SHP77 treated with DMSO at 0.1 percent for 48 hours (cell line): ENCODE results near the gene WDR7.
A peak's percentile ranks its signal among the peaks of the same experiment; 100 is the strongest.
"Not testable (repeated sequence)": the region's sequence is repeated elsewhere in the genome, so short reads cannot be mapped to it uniquely, and the experiment has no call there.

ENCODE experiments used
- DNase-seq: peaks from one replicate; lab custom pipeline; 2025; lab: John Stamatoyannopoulos, UW

The WDR7 gene

DNA sequence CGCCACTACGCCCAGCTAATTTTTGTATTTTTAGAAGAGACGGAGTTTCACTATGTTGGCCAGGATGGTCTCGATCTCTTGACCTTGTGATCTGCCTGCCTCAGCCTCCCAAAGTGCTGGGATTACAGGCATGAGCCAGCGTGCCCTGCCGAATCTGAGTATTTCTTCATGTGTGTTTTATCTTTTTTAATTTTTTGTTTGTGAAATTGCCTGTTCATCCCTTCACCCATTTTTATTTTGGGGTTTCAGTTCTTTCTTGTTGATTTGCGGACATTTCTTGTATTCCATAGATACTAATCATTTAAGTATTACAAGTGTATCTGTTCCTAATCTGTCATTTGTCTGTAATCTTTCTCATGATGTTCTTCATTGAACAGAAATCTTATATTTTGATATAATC lies 3.1 kb downstream of the WDR7 start:
- DNase-seq = not testable (repeated sequence)

- no peak for DNase-seq
Observed at GRCh38 chr18:56658261-56658660, 7.1 kb downstream of the WDR7 start.

DNA sequence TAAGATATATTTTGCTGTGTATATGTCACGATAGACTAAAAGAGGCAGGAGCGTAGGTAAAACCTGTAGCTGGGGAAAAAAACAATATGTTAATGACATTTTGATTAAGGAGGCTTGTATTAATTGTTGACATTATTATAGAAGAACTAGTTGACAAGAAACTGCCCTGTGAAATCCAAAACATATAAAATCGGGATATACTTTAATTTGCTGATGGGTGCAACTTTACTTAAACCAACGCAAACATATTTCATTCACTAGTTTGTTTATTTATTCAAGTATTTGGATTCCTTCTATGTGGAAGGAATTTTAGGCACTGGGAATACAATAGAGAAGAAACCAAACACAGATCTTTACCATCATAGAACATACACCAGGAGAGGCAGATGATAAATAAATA lies 8.0 kb downstream of the WDR7 start:
- no peak for DNase-seq

DNA sequence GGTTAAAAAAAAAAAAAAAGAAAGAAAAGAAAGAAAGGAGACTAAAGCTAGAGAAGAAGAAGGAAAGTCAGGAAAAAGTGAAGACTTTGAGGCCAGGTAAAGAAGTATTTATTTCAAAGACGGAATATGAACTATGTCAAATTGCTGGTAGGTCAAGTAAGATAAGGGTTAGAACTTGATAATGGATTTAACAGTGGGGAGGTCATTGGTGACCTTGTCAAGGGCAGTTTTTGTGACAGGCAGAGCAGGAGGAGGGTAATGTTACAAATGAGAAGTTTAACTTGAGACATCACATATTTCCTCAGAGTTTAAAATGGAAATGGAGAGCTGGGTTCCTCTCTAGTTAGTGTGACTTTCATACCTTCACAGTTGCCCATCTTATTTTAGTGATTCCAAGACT lies 9.5 kb downstream of the WDR7 start:
- DNase-seq = no peak

- DNase-seq = no peak
Observed at GRCh38 chr18:56661360-56662062, 10.4 kb downstream of the WDR7 start.

DNA sequence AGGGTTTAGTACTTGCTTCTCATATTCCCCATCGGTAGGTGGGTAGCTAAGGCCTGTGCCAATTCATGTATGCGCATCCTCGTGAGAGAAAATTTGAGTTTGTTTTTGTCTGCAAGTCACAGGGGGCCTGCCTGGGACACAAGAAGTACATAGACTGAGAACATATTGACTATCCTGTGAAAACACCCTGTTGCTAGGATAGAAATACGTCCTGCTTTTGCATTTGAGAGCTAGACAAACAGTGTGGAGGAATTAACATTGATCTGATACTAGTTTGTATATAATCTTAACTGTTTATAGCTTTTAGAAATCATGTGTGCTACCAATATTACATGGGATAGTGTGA lies 10.9 kb downstream of the WDR7 start:
- no peak for DNase-seq

GRCh38 chr18:56662502-56662901 lies 11.3 kb downstream of the WDR7 start:
- no peak for DNase-seq

GRCh38 chr18:56662902-56663301 lies 11.7 kb downstream of the WDR7 start:
- DNase-seq = no peak

DNA sequence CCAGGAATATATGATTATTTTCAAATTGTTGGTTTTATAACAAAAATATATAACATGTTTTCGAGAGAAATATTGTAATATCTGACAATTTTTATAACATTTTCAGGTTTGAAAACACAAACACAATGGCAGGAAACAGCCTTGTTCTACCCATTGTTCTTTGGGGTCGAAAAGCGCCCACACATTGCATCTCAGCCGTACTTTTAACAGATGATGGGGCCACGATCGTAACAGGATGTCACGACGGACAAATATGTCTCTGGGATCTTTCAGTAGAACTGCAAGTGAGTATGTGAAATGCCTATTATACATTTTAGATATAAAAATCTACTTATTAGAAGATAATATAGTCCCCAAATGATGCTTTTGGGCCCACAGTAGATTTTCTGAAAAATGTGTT lies 21.2 kb downstream of the WDR7 start:
- DNase-seq = no peak

- no peak for DNase-seq
Observed at GRCh38 chr18:56672981-56673380, 21.8 kb downstream of the WDR7 start.

DNA sequence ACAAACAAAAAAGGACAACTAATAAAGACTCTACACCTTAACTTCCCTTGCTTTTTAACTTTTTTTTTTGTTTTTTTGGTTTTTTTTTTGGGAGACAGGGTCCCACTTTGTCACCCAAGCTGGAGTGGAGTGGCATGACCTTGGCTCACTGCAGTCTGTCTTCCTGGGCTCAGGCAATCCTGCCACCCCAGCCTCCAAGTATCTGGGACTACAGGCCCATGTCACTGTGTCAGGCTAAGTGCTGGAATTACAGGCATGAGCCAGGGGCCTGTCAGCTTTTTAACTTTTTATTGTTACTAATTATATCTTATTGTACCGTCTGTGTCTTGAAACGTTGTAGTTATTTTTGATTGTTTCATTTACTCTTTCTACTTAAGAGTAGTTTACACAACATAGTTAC lies 25.5 kb downstream of the WDR7 start:
- no peak for DNase-seq

DNA sequence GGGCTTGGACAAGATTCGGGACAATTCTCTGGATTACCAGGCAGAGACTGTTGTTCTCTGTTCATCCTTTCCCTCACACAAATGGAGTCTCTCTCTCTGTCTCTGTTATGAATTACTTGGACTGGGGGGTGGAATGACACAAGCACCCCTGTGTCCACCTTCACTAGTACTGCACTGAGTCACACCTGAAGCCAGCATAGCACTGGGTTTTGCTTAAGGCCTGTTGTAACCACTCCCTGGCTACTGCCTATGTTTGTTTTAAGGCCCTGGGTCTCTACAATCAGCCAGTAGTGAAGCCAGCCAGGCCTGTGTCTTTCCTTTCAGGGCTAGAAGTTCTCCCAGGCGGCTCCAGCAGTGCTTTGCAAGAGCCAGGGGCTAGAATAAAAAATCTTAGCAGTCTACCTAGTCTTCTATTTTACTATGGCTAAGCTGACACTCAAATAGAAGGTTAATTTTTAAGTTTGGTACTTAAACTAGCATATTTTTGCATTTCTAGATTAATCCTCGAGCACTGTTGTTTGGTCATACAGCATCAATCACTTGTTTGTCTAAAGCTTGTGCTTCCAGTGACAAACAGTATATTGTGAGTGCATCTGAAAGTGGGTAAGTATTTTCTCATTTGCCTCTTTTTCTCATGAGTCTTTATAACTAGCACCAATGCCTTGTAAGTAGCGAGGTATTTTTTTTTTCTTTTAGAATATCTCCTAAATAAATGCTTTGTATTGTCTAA lies 27.8 kb downstream of the WDR7 start:
- DNase-seq = no peak

DNA sequence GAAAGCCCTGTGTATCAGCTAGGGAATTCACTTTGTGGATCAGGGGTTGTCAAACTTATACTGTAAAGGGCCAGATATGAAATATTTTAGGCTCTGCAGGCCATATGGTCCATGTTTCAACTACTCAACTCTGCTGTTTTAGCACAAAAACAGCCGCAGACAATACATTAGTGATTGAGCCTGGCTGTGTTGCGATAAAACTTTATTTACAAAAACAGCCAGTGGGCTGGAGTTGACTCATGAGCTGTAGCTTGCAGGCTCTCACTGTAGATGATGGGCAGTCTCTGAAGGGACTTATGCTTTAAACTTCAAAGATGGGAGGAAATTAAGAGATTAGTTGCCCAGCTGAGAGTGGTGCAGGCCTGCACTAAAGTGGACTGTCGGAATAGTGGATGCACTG lies 33.1 kb downstream of the WDR7 start:
- no peak for DNase-seq

- DNase-seq = no peak
Observed at GRCh38 chr18:56691530-56691929, 40.4 kb downstream of the WDR7 start.

DNA sequence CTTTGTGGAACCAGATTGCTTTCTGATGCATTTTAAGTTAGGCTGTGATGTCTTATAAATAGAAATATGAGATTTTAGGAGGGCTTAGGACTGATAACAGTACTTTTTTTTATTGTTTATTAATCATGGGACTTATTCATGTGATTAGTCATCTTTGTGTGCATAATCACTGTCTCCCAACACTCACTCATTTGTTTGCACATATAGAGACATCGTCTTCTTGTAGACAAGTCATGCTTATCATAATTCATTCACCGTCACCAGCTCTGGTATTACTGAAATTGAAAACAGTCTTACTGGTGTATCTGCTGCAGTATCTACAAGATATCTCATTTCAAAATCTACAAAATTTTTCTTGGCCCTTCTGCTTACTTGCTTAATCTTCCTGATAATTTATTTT lies 45.8 kb downstream of the WDR7 start:
- DNase-seq = no peak

GRCh38 chr18:56702946-56703345 lies 51.8 kb downstream of the WDR7 start:
- DNase-seq = peak; percentile 29

DNA sequence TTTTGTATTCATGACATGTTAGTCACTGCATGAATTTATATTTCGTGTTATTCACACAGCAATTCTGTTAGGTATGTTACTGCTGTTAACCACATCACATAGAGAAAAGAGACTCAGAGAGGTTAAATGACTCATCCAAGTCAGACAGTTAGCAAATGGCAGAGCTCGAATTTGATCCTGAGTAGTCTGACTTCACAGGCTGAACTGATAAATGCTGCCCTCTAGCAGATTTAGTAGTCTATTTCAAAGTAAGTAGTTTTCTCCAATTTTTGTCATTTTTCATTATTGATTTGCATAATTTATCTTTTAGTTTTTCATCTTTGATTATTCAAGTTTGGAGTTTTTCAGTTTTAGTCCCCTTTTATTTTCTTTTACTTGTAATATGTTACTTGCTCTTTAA lies 58.3 kb downstream of the WDR7 start:
- peak; percentile 44 for DNase-seq

GRCh38 chr18:56711708-56712445 lies 60.7 kb downstream of the WDR7 start:
- no peak for DNase-seq

DNA sequence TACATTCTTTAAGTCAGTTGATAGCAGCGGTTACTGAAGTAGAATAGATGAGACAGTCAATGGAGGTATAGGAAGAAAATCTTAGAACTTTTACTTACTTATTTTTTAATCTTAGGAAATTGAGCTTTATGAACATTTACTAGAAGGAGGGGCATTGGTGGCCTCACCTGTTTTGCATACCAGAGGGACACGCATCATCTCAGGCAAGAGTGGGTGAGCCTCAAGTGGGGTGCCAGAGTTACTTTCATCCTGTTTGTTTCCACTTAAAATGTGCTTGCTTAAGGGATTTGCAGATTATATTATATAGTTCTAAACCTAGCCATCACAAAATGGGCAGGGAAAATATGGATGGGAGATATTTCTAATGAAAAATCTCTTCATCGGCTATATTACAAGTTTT lies 61.6 kb downstream of the WDR7 start:
- no peak for DNase-seq

DNA sequence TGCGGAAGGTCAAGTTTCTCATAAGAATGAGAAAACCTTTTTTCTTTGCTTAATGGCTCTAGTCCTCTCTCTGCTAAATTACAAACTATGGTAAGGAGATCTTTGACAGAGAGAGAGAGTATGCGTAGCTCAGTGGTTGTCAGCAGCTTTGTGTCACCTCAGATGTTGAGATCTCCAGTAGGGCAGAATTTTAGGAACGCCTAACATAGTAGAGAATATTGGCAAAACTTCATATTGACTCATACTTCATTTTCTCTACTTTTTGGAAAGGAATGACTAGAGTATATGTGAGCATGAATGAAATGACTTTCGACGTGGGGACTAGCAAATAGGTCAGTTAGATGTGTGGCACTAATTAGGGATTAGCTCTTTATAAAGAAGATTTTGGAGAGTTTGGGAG lies 64.0 kb downstream of the WDR7 start:
- DNase-seq = no peak

- DNase-seq = no peak
Observed at GRCh38 chr18:56716692-56717146, 65.6 kb downstream of the WDR7 start.

- no peak for DNase-seq
Observed at GRCh38 chr18:56721031-56721430, 69.9 kb downstream of the WDR7 start.

GRCh38 chr18:56721491-56721890 lies 70.3 kb downstream of the WDR7 start:
- DNase-seq = no peak
